Measurements from ENCODE around the gene ABCB8. TPM values are rescaled to one million over a fixed set of nuclear protein-coding genes. Genes with fewer than 3 reads are reported as not detected.

ABCB8 gene
- total and polyA plus RNA-seq, 9 of the 15 experiments (the other 6 are each of a cell fraction or from before 2014, with no cell fraction given) = 7.6 to 106 (median 36.3) TPM

DNA sequence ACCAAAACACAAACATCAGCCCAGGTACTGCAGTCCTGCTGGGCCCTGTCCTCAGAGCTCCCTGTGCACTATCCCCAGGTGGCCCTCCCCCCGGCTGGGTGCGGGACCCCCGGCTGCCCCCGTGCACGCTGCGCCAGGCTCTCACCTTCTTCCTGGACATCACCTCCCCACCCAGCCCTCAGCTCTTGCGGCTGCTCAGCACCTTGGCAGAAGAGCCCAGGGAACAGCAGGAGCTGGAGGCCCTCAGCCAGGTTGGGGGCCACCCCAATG is 18.3 kb upstream of the ABCB8 start (continued):
- TF ChIP-seq RB1 (IDR thresholded peaks at IDR 0.05; ENCODE audit: low read depth) = 0 out of 2 replicates have a peak, but pooled peaks have one; percentile 2
- 0 out of 4 replicates have a peak, but pooled peaks have one; percentile 26 to 39 for TF ChIP-seq NRF1 (conservative IDR thresholded peaks at IDR 0.05 in 1 of 2, IDR thresholded peaks at IDR 0.05 in 1 of 2)
- 0 out of 2 replicates have a peak, but pooled peaks have one; percentile 74 for TF ChIP-seq ZNF124 (CRISPR knock-in tag; IDR thresholded peaks at IDR 0.05)
- TF ChIP-seq ETV5 (CRISPR knock-in tag; IDR thresholded peaks at IDR 0.05; ENCODE audit: low read depth) = 0 out of 2 replicates have a peak, but pooled peaks have one; percentile 4
- TF ChIP-seq, protein P1, sequence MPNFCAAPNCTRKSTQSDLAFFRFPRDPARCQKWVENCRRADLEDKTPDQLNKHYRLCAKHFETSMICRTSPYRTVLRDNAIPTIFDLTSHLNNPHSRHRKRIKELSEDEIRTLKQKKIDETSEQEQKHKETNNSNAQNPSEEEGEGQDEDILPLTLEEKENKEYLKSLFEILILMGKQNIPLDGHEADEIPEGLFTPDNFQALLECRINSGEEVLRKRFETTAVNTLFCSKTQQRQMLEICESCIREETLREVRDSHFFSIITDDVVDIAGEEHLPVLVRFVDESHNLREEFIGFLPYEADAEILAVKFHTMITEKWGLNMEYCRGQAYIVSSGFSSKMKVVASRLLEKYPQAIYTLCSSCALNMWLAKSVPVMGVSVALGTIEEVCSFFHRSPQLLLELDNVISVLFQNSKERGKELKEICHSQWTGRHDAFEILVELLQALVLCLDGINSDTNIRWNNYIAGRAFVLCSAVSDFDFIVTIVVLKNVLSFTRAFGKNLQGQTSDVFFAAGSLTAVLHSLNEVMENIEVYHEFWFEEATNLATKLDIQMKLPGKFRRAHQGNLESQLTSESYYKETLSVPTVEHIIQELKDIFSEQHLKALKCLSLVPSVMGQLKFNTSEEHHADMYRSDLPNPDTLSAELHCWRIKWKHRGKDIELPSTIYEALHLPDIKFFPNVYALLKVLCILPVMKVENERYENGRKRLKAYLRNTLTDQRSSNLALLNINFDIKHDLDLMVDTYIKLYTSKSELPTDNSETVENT (CRISPR knock-in tag; IDR thresholded peaks at IDR 0.05) = peak; percentile 78; the same call in 1 of the 2 replicates
- TF ChIP-seq, protein P2, sequence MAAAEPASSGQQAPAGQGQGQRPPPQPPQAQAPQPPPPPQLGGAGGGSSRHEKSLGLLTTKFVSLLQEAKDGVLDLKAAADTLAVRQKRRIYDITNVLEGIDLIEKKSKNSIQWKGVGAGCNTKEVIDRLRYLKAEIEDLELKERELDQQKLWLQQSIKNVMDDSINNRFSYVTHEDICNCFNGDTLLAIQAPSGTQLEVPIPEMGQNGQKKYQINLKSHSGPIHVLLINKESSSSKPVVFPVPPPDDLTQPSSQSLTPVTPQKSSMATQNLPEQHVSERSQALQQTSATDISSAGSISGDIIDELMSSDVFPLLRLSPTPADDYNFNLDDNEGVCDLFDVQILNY (CRISPR knock-in tag; IDR thresholded peaks at IDR 0.05) = no peak
- TF ChIP-seq FOXA3 (CRISPR knock-in tag; conservative IDR thresholded peaks at IDR 0.05 in 1 of 2, IDR thresholded peaks at IDR 0.05 in 1 of 2) = 0 out of 4 replicates have a peak, but pooled peaks of 1 of the 2 experiments have one; percentile 56
- TF ChIP-seq LCOR (CRISPR knock-in tag; IDR thresholded peaks at IDR 0.05) = no peak
- TF ChIP-seq, protein P3, sequence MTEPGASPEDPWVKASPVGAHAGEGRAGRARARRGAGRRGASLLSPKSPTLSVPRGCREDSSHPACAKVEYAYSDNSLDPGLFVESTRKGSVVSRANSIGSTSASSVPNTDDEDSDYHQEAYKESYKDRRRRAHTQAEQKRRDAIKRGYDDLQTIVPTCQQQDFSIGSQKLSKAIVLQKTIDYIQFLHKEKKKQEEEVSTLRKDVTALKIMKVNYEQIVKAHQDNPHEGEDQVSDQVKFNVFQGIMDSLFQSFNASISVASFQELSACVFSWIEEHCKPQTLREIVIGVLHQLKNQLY (CRISPR knock-in tag; conservative IDR thresholded peaks at IDR 0.05) = peak in 1 of 2 experiments; percentile 75; a peak in 1 of 4 replicates
- TF ChIP-seq, protein P4, sequence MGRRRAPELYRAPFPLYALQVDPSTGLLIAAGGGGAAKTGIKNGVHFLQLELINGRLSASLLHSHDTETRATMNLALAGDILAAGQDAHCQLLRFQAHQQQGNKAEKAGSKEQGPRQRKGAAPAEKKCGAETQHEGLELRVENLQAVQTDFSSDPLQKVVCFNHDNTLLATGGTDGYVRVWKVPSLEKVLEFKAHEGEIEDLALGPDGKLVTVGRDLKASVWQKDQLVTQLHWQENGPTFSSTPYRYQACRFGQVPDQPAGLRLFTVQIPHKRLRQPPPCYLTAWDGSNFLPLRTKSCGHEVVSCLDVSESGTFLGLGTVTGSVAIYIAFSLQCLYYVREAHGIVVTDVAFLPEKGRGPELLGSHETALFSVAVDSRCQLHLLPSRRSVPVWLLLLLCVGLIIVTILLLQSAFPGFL (CRISPR knock-in tag; IDR thresholded peaks at IDR 0.05) = 0 out of 2 replicates have a peak, but pooled peaks have one; percentile 64
- peak; percentile 18; the same call in 1 of the 2 replicates for TF ChIP-seq ZNF165 (CRISPR knock-in tag; IDR thresholded peaks at IDR 0.05; ENCODE audit: borderline replicate concordance)
- TF ChIP-seq ZNF785 (CRISPR knock-in tag; IDR thresholded peaks at IDR 0.05) = no peak

Data from K562 (cell line).